Sigmoid colon (tissue), 7 donors: Measurements from ENCODE around the gene UROC1. TPM values are rescaled to one million over a fixed set of nuclear protein-coding genes. Genes with fewer than 3 reads are reported as not detected.

ENCODE experiments used
- DNase-seq: peaks from one replicate; pipeline ENCODE4 v3.0.0-alpha.2; 2019
- H3K27ac ChIP-seq, 4 donors: fragments of 200-600 bp; sonication (generic); one replicate each; pipeline ENCODE4 v1.5.1; 2016 to 2019; ENCODE audit warnings: mild to moderate bottlenecking in 1 of 4
- H3K27me3 ChIP-seq, 3 donors: fragments of 200-600 bp; sonication (generic); one replicate each; pipeline ENCODE4 v1.5.1; 2019; ENCODE audit warnings: mild to moderate bottlenecking in 1 of 3
- H3K36me3 ChIP-seq, 4 donors: fragments of 200-600 bp; sonication (generic); one replicate each; pipeline ENCODE4 v1.5.1; 2016 to 2019
- H3K4me1 ChIP-seq, 4 donors: fragments of 200-600 bp; sonication (generic); one replicate each; pipeline ENCODE4 v1.5.1; 2017 to 2019
- H3K4me3 ChIP-seq, 4 donors: fragments of 200-600 bp; sonication (generic); one replicate each; pipeline ENCODE4 v1.5.1; 2017 to 2019; ENCODE audit warnings: mild to moderate bottlenecking in 2 of 4, moderate library complexity in 1 of 4
- H3K9me3 ChIP-seq, 4 donors: fragments of 200-600 bp in 3 of 4; sonication (generic) in 3 of 4; one replicate each; pipeline versions ENCODE4 v1.5.1 to v1.6.1; 2013 to 2019
- EP300 ChIP-seq, 4 donors: sonication (generic); formaldehyde crosslinking; IDR thresholded peaks; one replicate each; pipeline ENCODE4 v1.6.1; 2017; ENCODE audit warnings: antibody characterized with exemption in 4 of 4
- POLR2A ChIP-seq, 2 donors: fragments of 450-650 bp; IDR thresholded peaks; one replicate each; pipeline ENCODE4 v1.6.1; 2016; ENCODE audit warnings: antibody characterized with exemption in 2 of 2, mild to moderate bottlenecking in 2 of 2, moderate library complexity in 2 of 2
- POLR2AphosphoS5 ChIP-seq, 4 donors: sonication (generic); formaldehyde crosslinking; IDR thresholded peaks; one replicate each; pipeline ENCODE4 v1.6.1; 2017; ENCODE audit warnings: antibody characterized with exemption in 4 of 4
- whole genome bisulfite sequencing, 2 donors: extraction: QIAGEN DNeasy Blood & Tissue Kit; methylation state at CpG; one replicate each; pipeline ENCODE4 v1.1.7; 2013; 5-methylcytosine and 5-hydroxymethylcytosine counted together
- intact Hi-C: fragments of 100-400 bp; cut with DNase I; formaldehyde crosslinking; loops from one replicate; pipeline ENCODE4 v1.15.1; 2023
- polyA plus RNA-seq, 3 donors: library from polyadenylated mRNA; stranded (reverse); fragments of 200-250 nt; gene quantifications; one replicate each; pipeline ENCODE4 v1.2.3, GENCODE V29; 2013
- total RNA-seq, 4 donors: library from RNA; depleted of rRNA; stranded (reverse); fragments of >200 nt; gene quantifications; one replicate each; pipeline ENCODE4 v1.1.0, GENCODE V29; 2016
- TF ChIP-seq, protein P1 (sequence below), 4 experiments: fragments of 450-650 bp in 3 of 4; fragments of 200-600 bp in 1 of 4; IDR thresholded peaks; one replicate each; pipeline ENCODE4 v1.5.1; 2016 to 2019; ENCODE audit warnings: antibody characterized with exemption in 4 of 4, mild to moderate bottlenecking in 3 of 4, moderate library complexity in 2 of 4
- donor health status: healthy with polysubstance abuse.
- donor health status: Bipolar disorder and iron deficiency.
- donor health status: healthy.

Gene UROC1
- total and polyA plus RNA-seq, 7 donors = 0.03 TPM; not detected in 6

DNA sequence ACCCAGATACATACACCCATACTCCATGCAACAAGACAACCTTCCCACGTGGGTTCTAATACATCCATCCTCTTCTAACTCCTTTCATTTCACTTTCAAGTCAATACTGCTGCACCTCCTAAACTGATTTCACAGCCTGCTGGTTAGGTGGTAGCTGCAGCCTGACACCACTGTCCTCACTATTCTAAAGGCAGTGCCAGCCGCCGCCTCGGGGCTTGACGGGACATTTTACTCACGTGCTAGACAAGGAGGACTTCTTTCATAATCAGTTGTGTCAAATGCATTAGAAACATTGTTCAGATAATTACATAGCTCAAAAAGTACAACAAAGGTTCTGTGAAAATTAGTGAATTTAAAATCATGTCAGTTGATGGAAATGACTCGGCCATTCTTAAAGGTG is 6.3 kb downstream of the UROC1 start:
- Histone ChIP-seq H3K27ac (no peak overlapping the region), H3K4me3 (no peak overlapping the region), H3K27me3 (no peaks in the 10 kb centered on the region), H3K4me1 (peaks cover 0 to 11% (median 0%) of the 10 kb centered on the region in 4 donors), H3K9me3 (no peaks in the 10 kb centered on the region), H3K36me3 (no peaks in the 10 kb centered on the region)
- intact Hi-C loops = no loop called here
- DNase-seq = peak; percentile 34
- TF ChIP-seq POLR2AphosphoS5 (IDR thresholded peaks at IDR 0.05) (no peak), EP300 (IDR thresholded peaks at IDR 0.05) (no peak), POLR2A (IDR thresholded peaks at IDR 0.05) (no peak)
- TF ChIP-seq, protein P1, sequence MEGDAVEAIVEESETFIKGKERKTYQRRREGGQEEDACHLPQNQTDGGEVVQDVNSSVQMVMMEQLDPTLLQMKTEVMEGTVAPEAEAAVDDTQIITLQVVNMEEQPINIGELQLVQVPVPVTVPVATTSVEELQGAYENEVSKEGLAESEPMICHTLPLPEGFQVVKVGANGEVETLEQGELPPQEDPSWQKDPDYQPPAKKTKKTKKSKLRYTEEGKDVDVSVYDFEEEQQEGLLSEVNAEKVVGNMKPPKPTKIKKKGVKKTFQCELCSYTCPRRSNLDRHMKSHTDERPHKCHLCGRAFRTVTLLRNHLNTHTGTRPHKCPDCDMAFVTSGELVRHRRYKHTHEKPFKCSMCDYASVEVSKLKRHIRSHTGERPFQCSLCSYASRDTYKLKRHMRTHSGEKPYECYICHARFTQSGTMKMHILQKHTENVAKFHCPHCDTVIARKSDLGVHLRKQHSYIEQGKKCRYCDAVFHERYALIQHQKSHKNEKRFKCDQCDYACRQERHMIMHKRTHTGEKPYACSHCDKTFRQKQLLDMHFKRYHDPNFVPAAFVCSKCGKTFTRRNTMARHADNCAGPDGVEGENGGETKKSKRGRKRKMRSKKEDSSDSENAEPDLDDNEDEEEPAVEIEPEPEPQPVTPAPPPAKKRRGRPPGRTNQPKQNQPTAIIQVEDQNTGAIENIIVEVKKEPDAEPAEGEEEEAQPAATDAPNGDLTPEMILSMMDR (IDR thresholded peaks at IDR 0.05) = no peak
- 71% methylated on average over 7 of the region's 7 CpGs for WGBS, 2 donors

DNA sequence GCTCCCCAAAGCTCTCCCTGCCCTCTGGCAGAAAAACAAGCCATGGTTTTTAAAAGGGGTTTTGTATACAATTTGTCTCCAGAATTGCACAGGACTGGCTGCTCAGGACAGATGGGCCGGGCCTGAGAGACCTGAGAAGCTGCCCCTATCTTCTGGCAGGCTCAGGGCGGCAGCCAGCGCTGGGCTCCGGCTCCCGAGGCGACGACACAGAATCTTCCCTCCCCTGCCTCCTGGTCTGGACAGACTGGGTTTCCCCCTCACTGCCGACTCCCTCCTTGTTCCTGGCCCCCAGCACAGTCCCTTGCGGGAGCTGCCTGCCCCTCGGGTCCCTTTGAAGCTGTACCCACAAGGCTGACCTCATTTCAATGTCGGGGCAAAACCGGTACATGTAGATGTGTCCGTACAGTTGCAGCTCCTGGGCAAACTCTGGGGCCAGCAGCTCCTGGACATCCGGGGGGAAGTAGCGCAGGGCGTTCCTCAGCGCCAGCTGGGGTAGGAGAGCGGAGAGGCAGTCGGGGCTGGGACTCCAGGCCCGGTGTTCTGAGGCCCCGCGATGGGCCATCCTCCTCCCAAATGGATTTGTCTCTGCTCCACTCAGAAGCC is 7.2 kb downstream of the UROC1 start:
- no peak for TF ChIP-seq POLR2AphosphoS5 (IDR thresholded peaks at IDR 0.05)
- TF ChIP-seq, protein P1 (IDR thresholded peaks at IDR 0.05) = no peak
- TF ChIP-seq POLR2A (IDR thresholded peaks at IDR 0.05) = no peak
- no peak for TF ChIP-seq EP300 (IDR thresholded peaks at IDR 0.05)
- Histone ChIP-seq H3K4me3 (no peak overlapping the region), H3K9me3 (no peaks in the 10 kb centered on the region), H3K4me1 (peaks cover 0 to 11% (median 0%) of the 10 kb centered on the region in 4 donors), H3K27ac (no peak overlapping the region), H3K27me3 (peaks cover 0 to 4% (median 0%) of the 10 kb centered on the region in 3 donors), H3K36me3 (no peaks in the 10 kb centered on the region)
- intact Hi-C loops = no loop called here
- peak; percentile 36 for DNase-seq
- WGBS, 2 donors = 85 to 87% methylated on average over 22 of the region's 22 CpGs

DNA sequence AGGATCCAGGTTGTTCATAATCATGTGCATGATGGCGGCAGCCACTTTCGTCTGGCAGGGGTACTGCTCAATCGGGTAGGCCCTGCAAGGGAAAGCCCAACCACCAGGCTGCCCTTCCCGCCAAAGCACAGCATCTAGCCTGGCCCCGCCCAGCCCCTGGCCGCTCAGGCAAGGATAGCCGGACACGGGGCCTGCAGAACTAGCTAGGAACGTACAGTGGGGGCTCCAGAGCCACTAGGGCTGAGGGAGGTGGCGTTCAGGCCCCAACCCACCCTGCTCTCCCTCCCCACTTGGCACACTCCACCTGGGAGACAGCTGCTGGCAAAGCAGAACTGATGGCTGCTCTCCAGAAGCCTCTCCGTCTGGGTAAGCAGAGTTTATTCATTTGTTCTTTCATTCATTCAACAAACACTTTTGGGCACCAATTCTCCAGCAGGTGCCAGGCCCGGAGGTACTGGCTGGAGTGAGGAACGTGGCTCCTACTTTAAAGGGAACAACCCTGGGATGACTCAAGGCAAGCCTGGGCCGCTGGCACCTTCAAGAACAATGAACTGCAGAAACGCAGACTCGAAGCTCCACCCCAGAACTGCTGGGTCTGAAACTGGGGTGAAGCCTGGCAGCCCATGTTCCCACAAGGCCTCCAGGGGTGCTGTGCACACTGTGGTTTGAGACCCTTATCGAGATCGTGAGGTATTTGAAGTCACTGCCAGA is 7.8 kb downstream of the UROC1 start:
- 59 to 81% methylated on average over 18 of the region's 18 CpGs for WGBS, 2 donors
- no peak overlapping the region for H3K4me3 ChIP-seq
- peaks cover 0 to 11% (median 0%) of the 10 kb centered on the region in 4 donors for H3K4me1 ChIP-seq
- TF ChIP-seq POLR2AphosphoS5 (IDR thresholded peaks at IDR 0.05) (no peak), POLR2A (IDR thresholded peaks at IDR 0.05) (no peak), EP300 (IDR thresholded peaks at IDR 0.05) (no peak)
- TF ChIP-seq, protein P1 (IDR thresholded peaks at IDR 0.05) = no peak
- H3K9me3 ChIP-seq = no peaks in the 10 kb centered on the region
- H3K36me3 ChIP-seq = no peaks in the 10 kb centered on the region
- no peak overlapping the region for H3K27ac ChIP-seq
- intact Hi-C loops = no loop called here
- H3K27me3 ChIP-seq = peaks cover 0 to 6% (median 0%) of the 10 kb centered on the region in 3 donors
- peak; percentile 57 for DNase-seq

DNA sequence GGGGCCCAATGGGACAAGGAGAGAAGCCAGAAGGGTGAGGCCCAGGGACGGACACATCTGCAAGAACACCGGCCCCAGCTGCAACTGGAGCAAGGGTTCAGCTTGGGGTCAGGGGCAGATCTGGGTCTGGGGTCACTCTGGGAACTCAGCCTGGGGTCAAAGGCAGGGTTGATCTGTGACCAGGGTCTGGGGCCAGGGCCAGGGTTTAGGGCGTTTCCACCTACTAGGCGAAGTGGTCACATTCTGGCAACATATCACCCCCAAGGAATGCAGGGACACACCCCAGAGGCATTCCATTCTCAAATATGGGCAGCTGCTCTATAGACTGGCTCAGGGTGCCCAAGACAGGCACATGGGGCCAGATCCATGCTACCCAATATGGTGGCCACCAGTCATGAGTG is 9.0 kb downstream of the UROC1 start:
- H3K4me3 ChIP-seq = no peak overlapping the region
- H3K4me1 ChIP-seq = peaks cover 0 to 11% (median 0%) of the 10 kb centered on the region in 4 donors
- TF ChIP-seq, protein P1 (IDR thresholded peaks at IDR 0.05) = no peak
- TF ChIP-seq EP300 (IDR thresholded peaks at IDR 0.05) (no peak), POLR2AphosphoS5 (IDR thresholded peaks at IDR 0.05) (no peak), POLR2A (IDR thresholded peaks at IDR 0.05) (no peak)
- H3K27me3 ChIP-seq = peaks cover 0 to 11% (median 0%) of the 10 kb centered on the region in 3 donors
- no peak overlapping the region for H3K27ac ChIP-seq
- peak; percentile 56 for DNase-seq
- no peaks in the 10 kb centered on the region for H3K36me3 ChIP-seq
- WGBS, 2 donors = 93% methylated on average over 4 of the region's 4 CpGs
- H3K9me3 ChIP-seq = no peaks in the 10 kb centered on the region
- intact Hi-C loops = no loop called here
